Fibroblast of lung (primary cell): ENCODE data around the gene ACBD3.

Experiments
- EZH2 ChIP-seq: IDR thresholded peaks from 2 replicates; pipeline ENCODE4 v1.5.1; 2012; ENCODE audit warnings: low read length, control low read depth, mild to moderate bottlenecking; ENCODE audit errors: missing control alignments
- TF ChIP-seq, protein P1 (sequence below), 2 donors: IDR thresholded peaks in 1 of 2; conservative IDR thresholded peaks in 1 of 2; 1 replicate in 1 of 2; 2 replicates in 1 of 2; pipeline ENCODE4 v1.5.1; 2011 to 2012; ENCODE audit warnings: low read length in 2 of 2, control low read depth in 1 of 2, inconsistent platforms in 1 of 2, low read depth in 1 of 2, mild to moderate bottlenecking in 1 of 2

DNA sequence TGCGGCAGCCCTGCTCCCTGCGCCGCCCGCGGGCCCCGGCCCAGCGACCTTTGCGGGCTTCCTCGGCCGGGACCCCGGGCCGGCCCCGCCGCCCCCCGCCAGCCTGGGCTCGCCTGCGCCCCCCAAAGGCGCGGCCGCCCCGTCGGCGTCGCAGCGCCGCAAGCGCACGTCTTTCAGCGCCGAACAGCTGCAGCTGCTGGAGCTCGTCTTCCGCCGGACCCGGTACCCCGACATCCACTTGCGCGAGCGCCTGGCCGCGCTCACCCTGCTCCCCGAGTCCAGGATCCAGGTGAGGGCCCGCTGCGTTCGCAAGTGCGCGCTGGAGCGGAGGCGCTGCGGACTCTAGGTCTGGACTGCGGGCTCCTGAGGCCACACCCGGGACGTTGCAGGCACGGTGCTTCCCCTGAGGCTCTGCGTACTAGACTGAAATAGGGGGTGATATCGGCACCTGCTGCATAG is 37.3 kb upstream of the ACBD3 start:
- TF ChIP-seq, protein P1, sequence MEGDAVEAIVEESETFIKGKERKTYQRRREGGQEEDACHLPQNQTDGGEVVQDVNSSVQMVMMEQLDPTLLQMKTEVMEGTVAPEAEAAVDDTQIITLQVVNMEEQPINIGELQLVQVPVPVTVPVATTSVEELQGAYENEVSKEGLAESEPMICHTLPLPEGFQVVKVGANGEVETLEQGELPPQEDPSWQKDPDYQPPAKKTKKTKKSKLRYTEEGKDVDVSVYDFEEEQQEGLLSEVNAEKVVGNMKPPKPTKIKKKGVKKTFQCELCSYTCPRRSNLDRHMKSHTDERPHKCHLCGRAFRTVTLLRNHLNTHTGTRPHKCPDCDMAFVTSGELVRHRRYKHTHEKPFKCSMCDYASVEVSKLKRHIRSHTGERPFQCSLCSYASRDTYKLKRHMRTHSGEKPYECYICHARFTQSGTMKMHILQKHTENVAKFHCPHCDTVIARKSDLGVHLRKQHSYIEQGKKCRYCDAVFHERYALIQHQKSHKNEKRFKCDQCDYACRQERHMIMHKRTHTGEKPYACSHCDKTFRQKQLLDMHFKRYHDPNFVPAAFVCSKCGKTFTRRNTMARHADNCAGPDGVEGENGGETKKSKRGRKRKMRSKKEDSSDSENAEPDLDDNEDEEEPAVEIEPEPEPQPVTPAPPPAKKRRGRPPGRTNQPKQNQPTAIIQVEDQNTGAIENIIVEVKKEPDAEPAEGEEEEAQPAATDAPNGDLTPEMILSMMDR (conservative IDR thresholded peaks at IDR 0.05 in 1 of 2, IDR thresholded peaks at IDR 0.05 in 1 of 2; ENCODE audit: low read depth in 1 of 2, low read length in 2 of 2) = no peak
- no peak for TF ChIP-seq EZH2
